GM12801 (cell line): ENCODE measurements around the gene FBRSL1.

Experiments used
- TF ChIP-seq, protein P1 (sequence below): IDR thresholded peaks from one replicate; pipeline ENCODE4 v1.5.1; 2011; ENCODE audit warnings: control low read depth; ENCODE audit not compliant: insufficient read length; ENCODE audit errors: extremely low read depth

The FBRSL1 gene

DNA sequence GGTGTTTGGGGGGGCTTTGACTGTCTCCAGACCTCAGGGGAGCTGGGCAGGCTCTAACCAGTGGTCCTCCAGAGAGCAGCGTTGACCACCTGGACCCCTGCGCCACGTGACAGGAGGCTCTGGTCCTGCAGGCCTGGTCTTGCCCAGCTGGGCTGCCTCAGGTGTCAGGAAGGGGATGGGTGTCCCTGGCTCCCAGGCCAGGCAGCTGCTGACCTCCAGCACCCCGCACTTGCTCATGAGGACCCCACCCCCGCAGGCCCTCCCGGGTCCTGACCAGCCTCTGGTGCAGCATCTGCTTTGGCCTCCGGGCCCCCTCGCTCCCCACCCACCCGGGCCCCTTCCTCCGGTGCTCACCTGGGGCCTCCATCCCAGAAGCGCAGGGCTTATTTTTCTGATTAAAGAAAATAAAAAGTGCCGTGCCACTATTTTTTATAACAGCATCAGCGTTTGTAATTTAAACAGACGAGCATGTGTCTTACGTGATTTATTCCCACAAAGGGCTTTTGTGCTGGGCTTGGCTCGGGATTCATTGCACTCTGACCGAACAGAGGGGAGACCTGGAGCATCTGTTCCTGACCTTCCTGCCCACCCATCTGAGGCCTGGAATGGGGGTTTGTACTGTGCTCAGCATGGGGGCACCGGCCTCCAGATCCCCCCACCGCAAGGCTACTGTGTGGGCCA is 21.7 kb downstream of the FBRSL1 start:
- TF ChIP-seq, protein P1, sequence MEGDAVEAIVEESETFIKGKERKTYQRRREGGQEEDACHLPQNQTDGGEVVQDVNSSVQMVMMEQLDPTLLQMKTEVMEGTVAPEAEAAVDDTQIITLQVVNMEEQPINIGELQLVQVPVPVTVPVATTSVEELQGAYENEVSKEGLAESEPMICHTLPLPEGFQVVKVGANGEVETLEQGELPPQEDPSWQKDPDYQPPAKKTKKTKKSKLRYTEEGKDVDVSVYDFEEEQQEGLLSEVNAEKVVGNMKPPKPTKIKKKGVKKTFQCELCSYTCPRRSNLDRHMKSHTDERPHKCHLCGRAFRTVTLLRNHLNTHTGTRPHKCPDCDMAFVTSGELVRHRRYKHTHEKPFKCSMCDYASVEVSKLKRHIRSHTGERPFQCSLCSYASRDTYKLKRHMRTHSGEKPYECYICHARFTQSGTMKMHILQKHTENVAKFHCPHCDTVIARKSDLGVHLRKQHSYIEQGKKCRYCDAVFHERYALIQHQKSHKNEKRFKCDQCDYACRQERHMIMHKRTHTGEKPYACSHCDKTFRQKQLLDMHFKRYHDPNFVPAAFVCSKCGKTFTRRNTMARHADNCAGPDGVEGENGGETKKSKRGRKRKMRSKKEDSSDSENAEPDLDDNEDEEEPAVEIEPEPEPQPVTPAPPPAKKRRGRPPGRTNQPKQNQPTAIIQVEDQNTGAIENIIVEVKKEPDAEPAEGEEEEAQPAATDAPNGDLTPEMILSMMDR = no peak

GRCh38 chr12:132512197-132513069 is 22.5 kb downstream of the FBRSL1 start:
- TF ChIP-seq, protein P1 = no peak

DNA sequence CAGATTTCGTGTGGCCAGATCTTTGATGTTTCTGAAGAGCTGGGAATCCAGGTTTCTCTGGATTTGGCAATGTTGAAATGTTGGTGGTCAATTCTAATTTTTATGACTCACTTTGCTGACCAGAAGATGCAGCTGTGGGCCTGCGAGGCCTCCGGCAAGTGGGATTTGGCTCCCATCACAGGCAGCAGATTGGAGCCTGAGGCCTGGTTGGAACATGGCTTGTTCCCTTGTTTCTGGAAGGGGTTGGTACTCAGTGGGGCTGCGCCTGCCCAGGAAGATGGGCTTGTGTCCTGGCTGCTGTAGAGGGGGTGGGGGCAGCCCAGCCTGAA is 23.1 kb downstream of the FBRSL1 start:
- TF ChIP-seq, protein P1 = no peak

GRCh38 chr12:132513458-132514135 is 23.6 kb downstream of the FBRSL1 start:
- TF ChIP-seq, protein P1 = no peak

- TF ChIP-seq, protein P1 = no peak
Measured at GRCh38 chr12:132514216-132514820, 24.4 kb downstream of the FBRSL1 start.

DNA sequence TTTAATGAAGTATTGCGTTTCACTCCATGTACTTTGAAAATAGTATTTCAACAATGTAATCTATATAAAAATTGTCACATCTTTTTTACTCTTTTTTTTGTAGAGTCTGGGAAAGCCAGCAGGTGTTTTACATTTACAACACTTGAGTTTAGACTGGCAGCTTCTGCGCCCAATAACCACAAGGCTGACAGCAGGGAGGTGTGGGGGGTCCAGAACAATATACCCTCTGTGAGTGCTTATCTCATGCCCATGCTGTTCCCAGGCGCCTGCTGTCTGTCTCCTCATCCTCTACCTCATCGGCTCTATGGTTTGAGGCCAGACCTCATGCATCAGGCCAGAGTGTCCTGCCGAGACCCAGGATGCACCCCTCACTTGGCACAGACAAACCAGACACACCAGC is 24.9 kb downstream of the FBRSL1 start:
- TF ChIP-seq, protein P1 = no peak
